Lower leg skin (tissue), 3 donors: Measurements from ENCODE around the gene TBC1D10B.

ENCODE experiments used
- CTCF ChIP-seq, 3 donors: fragments of 450-650 bp; IDR thresholded peaks; one replicate each; pipeline ENCODE4 v1.5.1; 2016; ENCODE audit warnings: antibody characterized with exemption in 3 of 3, mild to moderate bottlenecking in 3 of 3, moderate library complexity in 2 of 3
- POLR2A ChIP-seq, 2 donors: fragments of 450-650 bp; IDR thresholded peaks; one replicate each; pipeline ENCODE4 v1.6.1; 2016 to 2017; ENCODE audit warnings: antibody characterized with exemption in 2 of 2, mild to moderate bottlenecking in 1 of 2, moderate library complexity in 1 of 2

GRCh38 chr16:30349675-30350074 is 20.6 kb downstream of the TBC1D10B start:
- TF ChIP-seq POLR2A (IDR thresholded peaks at IDR 0.05) (no peak), CTCF (IDR thresholded peaks at IDR 0.05) (no peak)
